NCI-H187 treated with DMSO at 0.1 percent for 48 hours (cell line): ENCODE results near the gene ZNF33B.
"Not testable (repeated sequence)": the region's sequence is repeated elsewhere in the genome, so short reads cannot be mapped to it uniquely, and the experiment has no call there.

Experiments
- DNase-seq: peaks from one replicate; lab custom pipeline; 2025; lab: John Stamatoyannopoulos, UW

ZNF33B gene

DNA sequence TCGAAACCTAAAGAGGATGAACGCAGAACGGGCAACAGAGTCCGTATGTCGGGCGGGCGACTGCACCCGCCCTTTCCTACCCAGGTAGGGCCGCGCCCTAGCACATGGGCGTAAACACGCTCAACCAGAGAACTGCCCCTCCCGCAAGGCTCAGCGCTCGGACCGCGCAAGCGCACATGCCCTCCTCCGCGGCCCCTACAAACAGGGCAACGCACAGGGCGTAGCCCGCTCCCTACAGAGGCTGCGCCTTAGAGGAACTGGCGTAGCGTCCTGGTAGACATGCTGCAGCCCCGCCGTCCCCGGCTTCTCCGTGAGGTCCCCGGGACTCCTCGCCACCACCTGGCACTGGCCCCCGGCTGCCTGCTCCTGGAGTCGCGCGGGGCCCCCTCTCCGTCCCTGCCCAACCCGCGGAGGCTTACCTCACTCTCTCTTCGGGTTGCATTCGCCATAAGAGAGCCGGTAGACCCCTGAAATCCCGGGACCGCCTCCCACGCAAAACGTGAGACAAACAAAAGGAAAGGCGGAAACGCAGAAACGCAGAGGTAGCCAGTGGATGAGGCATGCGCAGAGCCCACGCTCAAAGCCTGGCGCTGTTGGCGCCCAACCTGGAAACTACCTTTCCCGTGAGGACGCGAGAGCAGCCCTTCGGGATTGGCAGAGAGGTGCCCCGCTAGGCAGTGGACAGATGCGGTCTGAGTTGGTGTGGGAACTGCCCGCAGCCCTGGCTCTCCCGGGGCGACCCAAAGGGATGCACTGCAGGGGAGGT lies at the start of gene ZNF33B:
Gene ZNF33B, minus strand, starts transcription at position 516 of the 766 bp plus-strand sequence. CDS start 1,642 bp downstream, outside the sequence.
- peak; percentile 42 for DNase-seq

DNA sequence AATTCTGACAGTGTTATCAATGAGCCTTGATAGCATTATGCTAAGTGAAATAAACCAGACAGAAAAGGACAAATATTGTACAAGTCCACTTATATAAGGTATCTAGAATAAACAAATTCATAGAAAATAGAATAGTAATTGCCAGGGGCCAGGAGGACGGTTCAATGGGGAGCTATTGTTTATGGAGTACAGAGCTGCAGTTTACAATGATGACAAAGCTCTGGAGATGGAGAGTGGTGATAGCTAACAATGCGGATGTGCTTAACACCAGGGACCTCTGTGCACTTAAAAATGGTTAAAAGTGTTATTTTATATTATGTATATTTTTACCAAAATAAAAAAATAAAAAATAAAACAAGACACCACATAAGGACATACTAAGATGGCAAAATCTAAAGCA lies 46.1 kb upstream of the ZNF33B start:
- DNase-seq, result no peak

DNA sequence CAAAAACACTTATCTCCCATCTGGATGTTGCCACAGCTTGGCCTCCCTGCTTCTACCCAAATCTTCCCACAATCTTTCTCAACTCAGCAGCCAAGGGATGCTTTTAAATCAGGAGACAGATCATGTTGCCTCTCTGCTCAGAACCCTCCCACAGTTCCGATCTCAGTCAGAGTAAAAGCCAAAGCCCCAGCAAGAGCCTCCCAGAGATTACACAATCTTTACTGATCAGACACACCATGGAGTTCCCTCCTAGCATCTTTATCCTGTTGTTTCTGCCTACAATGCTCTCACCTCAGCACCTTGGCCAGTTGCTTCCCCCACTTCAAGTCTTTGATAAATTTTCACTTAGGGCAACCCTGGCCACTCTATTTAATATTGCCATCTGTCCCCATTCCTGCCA lies 41.9 kb upstream of the ZNF33B start:
- no peak for DNase-seq

DNA sequence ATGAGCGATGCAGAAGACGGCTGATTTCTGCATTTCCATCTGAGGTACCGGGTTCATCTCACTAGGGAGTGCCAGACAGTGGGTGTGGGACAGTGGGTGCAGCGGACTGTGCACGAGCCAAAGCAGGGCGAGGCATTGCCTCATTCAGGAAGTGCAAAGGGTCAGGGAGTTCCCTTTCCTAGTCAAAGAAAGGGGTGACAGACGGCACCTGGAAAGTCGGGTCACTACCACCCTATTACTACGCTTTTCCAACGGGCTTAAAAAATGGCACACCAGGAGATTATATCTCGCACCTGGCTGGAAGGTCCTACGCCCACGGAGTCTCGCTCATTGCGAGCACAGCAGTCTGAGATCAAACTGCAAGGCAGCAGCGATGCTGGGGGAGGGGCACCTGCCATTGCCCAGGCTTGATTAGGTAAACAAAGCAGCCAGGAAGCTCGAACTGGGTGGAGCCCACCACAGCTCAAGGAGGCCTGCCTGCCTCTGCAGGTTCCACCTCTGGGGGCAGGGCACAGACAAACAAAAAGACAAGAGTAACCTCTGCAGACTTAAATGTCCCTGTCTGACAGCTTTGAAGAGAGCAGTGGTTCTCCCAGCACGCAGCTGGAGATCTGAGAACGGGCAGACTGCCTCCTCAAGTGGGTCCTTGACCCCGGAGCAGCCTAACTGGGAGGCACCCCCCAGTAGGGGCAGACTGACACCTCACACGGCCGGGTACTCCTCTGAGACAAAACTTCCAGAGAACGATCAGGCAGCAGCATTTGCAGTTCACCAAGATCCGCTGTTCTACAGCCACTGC lies 27.0 kb upstream of the ZNF33B start:
- not testable (repeated sequence) for DNase-seq

DNA sequence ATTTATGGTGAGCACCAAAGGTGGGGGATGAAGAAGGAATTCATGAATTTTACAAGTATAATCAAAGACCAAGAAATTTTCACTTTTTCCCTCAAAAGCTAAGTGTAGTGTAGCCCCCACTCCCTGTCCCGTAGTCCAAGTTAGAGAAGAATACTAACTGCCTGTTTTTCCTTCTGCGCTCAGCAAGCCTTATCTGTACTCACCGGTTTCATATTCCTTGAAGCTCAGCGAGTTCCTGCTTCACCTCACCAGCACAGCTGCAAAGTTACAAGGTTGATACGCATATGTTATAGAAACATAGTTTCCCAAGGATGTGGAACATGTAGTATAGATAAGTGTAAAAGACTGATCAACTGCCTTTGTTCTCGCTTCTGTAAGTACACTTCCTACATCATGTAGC lies 16.0 kb upstream of the ZNF33B start:
- DNase-seq, result no peak

DNA sequence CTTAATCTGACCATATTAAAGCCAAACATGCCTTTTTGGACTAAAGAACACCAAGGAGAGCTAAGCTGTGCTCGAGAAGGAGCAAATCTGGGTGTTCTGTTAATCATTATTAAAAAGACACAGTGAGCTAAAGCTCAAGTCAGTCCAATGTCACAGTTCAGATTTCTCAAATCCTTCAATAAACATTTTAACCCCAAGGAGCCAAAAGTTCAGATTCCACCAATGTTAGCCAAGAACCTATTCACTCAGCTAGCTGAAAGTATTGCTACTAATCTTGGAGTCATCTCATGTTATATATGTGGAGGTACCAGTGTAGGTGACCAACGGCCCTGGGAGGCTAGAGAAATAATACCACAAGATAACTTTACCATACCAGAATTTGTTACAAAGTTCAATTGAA lies 14.5 kb upstream of the ZNF33B start:
- DNase-seq, result no peak

DNA sequence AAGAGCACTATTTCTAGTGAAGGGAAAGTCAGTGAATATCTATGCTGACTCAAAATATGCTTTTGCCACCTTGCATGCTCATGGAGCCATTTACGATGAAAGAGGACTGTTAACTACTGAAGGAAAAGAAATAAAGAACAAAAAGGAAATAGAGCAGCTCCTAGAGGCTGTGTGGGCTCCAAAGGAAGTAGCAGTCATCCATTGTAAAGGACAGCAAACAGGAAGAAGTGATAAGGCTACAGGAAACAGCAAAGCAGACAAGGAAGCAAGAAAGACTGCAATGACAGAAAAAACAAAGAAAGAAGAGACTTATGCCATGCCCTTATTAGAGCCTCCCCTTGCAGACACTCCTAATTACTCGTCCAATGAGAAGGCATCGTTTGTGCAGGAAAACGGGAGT lies 12.0 kb upstream of the ZNF33B start:
- no peak for DNase-seq

DNA sequence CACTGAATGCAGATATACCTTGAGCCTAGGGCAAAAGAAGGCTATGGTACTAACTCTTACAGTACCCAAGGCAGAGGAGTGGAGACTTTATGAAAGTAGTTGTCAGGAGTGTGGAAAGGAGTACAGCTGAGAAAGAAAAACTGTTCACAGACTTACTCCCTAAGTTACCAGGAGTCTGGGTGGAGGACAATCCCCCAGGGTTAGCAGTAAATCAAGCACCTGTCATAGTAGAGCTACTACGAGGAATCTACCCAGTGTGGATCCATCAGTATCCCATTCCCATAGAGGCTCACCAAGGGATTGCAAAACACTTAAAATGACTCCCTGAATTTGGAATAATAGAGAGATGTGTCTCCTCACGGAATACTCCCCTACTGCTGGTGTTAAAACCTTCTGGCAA lies 10.1 kb upstream of the ZNF33B start:
- no peak for DNase-seq

DNA sequence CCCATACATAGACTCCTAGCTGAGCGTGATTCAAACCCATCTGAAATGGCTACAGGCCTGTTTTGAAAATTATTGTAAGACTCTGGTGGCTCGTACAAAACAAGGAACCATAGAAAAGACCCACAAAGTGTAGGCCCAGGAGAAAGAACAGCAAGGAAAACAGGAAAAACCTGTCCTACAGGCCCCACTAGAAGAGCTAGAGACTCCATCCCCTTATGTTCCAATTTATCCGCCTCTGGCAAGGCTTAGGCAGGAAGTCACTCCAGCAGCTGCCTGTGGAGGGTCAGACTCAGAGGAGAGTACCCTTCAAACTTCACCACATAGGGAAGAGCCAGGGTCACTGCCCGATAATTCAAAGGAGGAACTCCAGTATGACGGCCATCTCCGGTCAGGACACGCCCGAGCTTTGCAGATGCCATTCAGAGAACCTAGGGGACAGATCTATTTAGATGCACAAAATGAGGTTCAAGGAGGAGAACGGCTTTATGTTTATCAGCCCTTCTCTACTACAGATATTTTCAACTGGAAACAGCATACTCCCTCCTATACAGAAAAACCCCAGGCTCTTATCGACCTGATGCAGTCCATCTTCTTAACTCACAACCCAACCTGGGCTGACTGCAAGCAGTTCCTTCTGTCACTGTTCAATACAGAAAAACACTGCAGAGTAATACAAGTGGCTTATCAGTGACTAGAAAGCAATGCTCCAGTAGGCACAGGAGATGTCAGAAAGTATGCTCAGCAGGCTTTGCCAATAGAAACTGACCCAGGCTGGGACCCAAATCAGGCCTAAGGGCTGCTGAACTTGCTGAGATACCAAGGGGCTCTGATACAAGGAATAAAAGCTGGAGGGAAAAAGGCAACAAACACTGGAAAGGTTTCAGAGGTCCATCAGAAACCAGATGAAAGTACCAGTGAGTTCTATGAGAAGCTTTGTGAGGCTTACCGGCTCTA lies 8.6 kb upstream of the ZNF33B start:
- no peak for DNase-seq

DNA sequence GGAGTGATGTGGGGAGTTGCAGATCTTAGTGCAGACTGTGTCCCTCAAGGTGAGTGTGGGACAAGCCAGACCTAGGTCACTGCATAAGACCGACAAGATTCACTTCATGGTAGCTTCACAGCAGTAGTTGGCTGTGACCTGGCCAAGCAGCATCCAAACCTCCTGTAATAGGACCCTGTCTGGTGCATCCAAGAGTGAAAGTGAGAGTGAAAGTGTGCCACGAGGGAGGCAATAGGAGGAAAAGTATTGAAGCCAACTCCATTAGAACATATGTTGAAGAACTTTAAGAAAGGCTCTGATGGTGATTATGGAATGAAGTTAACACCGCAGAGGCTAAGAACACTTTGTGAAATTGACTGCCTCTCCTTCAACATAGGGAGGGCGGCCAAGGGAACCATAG lies 7.8 kb upstream of the ZNF33B start:
- no peak for DNase-seq

DNA sequence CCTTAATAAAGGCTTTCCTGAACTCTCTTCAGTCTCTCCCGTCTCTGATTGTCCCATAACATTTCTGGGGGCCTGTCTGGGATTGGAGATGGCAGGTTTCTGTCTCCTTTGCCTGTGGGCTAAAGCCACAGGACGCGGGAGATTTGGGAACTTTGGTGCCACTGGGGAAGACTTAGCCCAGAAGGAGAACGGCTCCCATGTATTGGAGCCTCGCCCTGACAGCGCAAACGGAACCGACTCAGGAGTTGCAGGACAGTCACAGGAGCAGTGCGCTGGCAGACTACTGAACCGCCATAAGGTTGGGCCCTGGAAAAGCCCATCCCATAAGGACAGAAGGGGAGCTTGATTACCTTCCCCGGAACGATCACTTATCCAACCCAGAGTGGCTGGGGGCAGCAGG lies 7.1 kb upstream of the ZNF33B start:
- DNase-seq, result no peak

DNA sequence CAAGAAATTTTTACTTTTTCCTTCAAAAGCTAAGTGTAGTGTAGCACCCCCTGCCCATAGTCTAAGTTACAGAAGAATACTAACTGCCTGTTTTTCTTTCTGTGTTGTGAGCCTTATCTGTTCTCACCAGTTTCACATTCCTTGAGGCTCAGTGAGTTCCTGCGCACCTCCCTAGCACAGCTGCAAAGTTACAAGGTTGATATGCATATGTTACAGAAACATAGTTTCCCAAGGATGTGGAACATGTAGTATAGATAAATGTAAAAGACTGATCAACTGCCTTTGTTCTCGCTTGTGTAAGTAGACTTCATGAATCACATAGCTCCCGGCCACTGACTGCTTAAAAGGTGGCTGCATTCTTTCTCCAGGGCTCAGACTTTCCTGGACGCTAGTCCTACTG lies 6.7 kb upstream of the ZNF33B start:
- no peak for DNase-seq

DNA sequence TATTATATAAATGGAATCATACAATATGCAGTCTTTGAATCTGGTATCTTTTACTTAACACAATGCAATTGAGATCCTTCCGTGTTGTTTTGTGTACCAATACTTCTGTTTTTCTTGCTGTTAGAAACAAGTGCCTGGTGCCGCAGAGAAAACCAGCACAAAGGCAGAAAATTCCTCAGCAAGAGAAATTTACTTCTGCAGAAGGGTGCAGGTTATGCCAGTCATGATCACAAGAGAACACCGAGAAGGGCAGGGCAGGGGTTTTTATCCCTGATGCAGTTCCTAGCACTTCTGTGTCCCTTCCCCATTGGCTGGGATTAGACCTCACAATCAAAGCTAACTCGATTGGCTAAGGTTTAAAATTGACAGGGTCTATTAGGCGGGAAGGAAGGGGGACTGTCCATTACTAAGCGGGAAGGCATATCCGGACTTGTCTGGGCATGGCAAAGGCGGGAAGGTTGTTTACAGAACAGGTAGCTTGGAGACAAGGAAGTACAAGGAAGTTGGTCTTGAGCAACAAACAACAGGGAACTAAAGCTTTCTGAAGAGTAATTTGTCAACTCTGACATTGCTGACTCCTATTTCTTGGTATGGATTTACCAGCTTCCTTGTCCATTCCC lies 2.4 kb upstream of the ZNF33B start:
- no peak for DNase-seq

DNA sequence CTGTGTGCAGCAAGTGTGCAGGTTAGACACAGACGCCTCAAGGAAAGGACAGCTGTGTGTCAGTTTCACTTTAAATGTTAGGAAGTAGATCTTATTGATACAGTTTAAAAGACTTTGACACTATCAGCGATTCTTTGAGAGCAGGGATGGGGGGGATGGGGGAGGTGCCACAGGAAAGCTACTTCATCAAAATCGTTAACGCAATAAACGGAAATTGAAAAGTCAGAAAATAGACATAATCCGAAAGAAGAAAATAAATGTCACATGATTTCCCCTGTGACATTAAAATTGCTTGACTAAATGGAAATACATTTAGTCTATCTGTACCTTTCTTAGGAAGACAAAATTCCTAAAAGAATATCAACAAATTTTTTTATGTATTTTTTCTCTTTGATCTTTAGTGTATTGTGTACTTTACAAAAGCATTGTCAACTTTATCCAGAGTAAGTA lies 476 bp upstream of the ZNF33B start:
- no peak for DNase-seq

DNA sequence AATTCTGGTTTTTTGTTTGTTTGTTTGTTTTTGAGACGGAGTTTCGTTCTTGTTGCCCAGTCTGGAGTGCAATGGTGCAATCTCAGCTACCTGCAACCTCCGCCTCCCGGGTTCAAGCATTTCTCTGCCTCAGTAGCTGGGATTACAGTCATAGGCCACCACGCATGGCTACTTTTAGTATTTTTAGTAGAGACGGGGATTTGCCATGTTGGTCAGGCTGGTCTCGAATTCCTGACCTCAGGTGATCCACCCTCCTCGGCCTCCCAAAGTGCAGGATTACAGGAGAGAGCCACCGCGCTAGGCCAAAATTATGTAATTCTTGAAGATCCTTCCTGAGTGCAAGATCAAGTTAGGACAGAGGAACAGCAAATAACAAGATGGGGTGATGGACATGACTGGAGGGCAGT lies 719 bp downstream of the ZNF33B start:
- no peak for DNase-seq

DNA sequence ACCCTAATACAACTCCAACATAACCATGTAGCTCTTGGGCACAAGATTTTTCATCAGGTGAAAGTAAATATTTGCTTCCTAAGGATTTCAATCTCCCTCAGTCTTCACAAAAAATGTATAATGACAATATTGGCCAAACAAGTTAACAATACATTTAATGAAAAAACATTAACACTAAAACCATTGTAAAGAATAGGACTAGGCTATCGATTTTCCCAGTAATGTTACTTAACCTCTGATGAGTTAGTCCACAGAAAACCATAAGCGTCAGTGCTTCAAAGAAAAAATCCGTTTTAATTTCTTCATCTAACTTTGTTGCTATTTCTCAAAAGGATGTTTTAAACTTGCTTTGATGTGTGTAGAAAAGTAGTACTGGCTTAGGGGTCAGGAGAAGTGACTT lies 1.2 kb downstream of the ZNF33B start:
- no peak for DNase-seq

DNA sequence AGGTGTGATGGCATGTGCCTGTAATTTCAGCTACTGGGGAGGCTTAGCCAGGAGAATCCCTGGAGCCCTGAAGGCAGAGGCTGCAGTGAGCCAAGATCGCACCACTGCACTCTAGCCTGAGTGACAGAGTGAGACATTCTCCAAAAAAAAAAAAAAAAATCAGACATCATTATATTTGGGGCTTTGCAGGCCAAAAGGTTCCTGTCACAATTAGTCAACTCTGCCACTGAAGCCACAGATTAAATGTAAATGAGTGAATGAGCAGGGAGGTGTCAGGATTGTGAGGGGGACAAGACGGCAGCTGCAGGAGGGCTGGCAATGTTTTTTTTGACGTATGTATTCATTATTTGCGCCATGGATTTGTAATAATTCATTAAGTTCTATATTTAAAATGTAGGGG lies 3.3 kb downstream of the ZNF33B start:
- DNase-seq, result no peak

DNA sequence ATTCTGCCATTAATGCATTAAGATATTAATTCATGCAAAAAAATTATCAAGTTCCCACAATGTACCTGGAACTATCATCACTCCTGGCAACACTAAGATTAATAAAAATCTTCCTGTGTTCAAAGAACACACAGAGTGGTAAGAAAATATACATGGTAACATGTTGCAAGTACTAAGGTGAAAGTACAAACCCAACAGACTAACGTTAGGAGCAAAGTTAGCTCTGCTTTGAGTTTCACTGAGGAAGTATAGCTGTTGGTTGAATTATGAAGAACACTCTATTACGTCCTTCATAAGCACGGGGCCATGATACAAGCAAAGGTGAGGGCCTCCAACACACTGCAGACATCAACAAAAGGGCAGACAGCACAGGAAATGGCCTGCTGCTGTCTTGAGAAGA lies 5.8 kb downstream of the ZNF33B start:
- DNase-seq, result no peak

DNA sequence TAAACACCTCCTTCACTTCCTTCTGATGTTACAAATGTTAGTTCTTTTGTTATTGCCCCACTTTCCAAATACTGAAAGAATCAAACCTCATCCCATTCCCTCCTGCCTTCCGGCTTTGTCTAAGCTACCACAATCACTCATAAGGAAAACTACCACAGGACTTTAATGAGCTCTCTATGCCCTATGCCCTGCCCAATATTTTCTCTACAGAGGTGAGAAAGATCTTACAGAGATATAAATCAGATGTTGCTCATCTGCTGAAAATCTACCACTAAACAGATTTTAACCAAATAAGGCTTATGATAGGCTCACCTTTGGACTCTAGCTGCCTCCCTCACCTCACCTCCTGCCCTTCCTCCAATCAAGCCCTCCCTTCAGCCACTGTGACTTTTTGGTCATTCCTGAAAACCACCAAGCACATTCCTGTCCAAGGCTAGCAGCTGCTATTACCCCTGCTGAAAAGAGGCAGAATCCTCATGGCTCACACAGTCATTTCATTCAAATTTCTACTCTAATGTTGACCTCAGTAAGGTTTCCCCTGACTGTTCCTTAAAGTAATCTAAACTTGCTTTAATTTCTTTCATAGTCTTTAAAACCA lies 7.7 kb downstream of the ZNF33B start:
- no peak for DNase-seq

DNA sequence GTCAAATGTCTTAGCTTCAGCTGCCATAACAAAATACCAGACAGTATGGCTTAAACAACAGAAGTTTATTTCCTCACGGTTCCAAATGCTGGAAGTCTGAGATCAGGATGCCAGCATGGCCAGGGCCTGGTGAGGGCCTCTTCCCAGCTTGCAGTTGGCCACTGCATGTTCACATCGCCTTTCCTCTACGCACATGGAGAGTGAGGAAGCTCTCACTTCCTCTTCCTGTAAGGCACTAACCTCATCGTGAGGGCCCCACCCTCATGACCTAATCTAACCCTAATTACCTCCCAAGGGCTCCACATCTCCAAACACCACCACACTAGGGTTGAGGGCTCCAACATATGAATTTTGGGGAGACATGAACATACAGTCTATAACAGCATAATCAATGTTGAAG lies 14.4 kb downstream of the ZNF33B start:
- DNase-seq, result no peak

DNA sequence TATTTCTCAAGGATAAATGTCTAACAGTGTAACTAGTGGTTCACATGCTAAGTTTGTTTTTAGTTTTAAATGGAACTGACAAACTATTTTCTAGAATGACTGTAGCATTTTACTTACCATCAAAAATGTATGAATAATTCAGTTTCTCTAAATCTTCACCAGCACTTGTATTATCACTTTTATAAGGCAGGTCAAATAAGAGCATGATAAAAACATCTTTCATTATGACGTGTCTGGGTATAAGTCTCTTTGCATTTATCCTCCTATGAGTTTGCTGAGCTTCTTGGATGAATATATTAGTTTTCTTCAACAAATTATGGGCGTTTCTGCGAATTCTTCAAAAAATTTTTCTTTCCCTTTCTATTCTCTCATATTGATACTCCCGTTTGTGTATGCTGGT lies 19.9 kb downstream of the ZNF33B start:
- no peak for DNase-seq
